ENCODE data around the gene XYLT1. TPM values are rescaled to one million over a fixed set of nuclear protein-coding genes. Genes with fewer than 3 reads are reported as not detected.
"Not testable (repeated sequence)": the region's sequence is repeated elsewhere in the genome, so short reads cannot be mapped to it uniquely, and the experiment has no call there.

The XYLT1 gene
- total and polyA plus RNA-seq, 5 donors, result 2.5 to 37.8 (median 11.7) TPM

DNA sequence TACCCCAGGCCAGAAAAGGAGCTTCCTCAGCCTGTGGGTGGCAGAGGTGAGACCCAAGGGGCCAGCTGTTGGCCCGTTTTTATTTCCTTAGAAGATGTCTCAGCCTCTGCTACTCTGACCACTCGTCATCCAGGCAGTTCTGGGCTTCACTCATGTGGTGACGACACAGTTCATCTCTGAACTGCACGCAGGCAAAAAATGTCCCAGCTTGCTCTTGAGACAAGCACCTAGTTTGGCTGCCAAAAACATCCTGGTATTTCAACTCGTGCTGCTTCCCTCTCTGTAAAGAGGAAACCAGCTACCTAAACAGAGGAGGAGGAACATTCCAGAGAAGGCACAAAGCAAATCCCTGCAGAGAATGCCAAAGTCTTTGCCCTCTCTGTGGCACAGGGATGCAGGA is 125.7 kb downstream of the XYLT1 start:
- peak overlapping the region; percentile 89 for H3K27ac ChIP-seq (ENCODE audit: low read length)
- peak; percentile 43 to 80 (median 64) for DNase-seq

DNA sequence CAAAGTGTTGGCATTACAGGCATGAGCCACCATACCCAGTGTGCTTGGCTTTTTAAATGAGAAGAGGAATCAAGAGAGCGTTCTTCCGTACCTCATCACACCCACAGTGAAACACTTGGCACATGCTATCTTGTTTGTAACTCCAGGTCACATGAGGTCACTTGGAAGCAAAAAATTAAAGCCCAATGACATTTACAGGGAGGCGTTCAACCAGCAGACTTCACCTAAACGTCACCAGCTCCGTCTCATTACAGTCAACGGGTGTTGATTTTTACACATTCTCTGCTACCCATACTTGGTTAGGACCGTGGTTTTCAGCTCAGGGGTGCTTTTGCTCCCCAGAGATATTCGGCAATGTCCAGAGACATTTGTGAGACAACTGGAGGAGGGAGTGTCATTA is 127.0 kb downstream of the XYLT1 start:
- Histone ChIP-seq H3K9me3 (ENCODE audit: control insufficient read depth, low read length) (no peaks in the 10 kb centered on the region), H3K4me1 (ENCODE audit: control insufficient read depth, insufficient read depth, low read length) (peaks cover 22% of the 10 kb centered on the region), H3K4me3 (ENCODE audit: low read length) (no peak overlapping the region), H3K27me3 (ENCODE audit: control insufficient read depth, insufficient read depth) (no peaks in the 10 kb centered on the region), H3K27ac (ENCODE audit: low read length) (peak overlapping the region; percentile 84)
- intact Hi-C loops (cut with DNase I), result loop anchor here in 1 of 4 donors (10.0 kb wide), 1 partner anchor 69 kb away; no protein-coding TSS in a partner anchor
- 38% methylated on average over 8 of the region's 8 CpGs for WGBS
- DNase-seq (no peak), ATAC-seq (peak; percentile 39)

More for the DNA sequence above, 125.7 kb downstream of the XYLT1 start:
- Histone ChIP-seq H3K4me1 (ENCODE audit: control insufficient read depth, insufficient read depth, low read length) (peaks cover 22% of the 10 kb centered on the region), H3K27me3 (ENCODE audit: control insufficient read depth, insufficient read depth) (no peaks in the 10 kb centered on the region), H3K4me3 (ENCODE audit: low read length) (no peak overlapping the region), H3K9me3 (ENCODE audit: control insufficient read depth, low read length) (no peaks in the 10 kb centered on the region)
- intact Hi-C loops (cut with DNase I), result loop anchor here in 1 of 4 donors (10.0 kb wide), 1 partner anchor 70 kb away; no protein-coding TSS in a partner anchor
- 24% methylated on average over 5 of the region's 5 CpGs for WGBS
- peak; percentile 55 to 64 for ATAC-seq

DNA sequence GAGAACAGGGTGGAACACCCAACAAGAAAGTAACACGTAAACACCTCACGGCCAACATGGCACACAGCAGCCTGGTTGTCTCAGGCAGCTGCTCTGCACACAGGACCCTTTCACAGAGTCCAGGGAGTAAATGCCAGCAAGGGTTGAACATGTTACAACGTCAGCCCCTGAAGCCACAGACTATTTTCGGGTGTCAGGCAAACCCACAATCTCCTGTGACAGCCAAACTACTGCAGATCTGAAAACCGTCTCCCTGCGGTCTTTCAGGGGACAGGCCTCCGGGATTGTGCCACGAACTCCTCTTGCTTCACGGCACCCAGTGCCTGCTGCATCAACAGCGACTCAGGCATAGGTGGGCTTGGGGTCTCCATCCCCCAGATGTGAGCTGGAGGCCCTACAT is 127.7 kb downstream of the XYLT1 start:
- Histone ChIP-seq H3K9me3 (ENCODE audit: control insufficient read depth, low read length) (no peaks in the 10 kb centered on the region), H3K27ac (ENCODE audit: low read length) (peak overlapping the region; percentile 84), H3K27me3 (ENCODE audit: control insufficient read depth, insufficient read depth) (no peaks in the 10 kb centered on the region), H3K4me3 (ENCODE audit: low read length) (no peak overlapping the region), H3K4me1 (ENCODE audit: control insufficient read depth, insufficient read depth, low read length) (peaks cover 20% of the 10 kb centered on the region)
- 72% methylated on average over 10 of the region's 10 CpGs for WGBS
- ATAC-seq, result peak in 1 of 2 donors; percentile 30
- intact Hi-C loops (cut with DNase I), result loop anchor here in 1 of 4 donors (10.0 kb wide), 1 partner anchor 68 kb away; no protein-coding TSS in a partner anchor
- no peak for DNase-seq

DNA sequence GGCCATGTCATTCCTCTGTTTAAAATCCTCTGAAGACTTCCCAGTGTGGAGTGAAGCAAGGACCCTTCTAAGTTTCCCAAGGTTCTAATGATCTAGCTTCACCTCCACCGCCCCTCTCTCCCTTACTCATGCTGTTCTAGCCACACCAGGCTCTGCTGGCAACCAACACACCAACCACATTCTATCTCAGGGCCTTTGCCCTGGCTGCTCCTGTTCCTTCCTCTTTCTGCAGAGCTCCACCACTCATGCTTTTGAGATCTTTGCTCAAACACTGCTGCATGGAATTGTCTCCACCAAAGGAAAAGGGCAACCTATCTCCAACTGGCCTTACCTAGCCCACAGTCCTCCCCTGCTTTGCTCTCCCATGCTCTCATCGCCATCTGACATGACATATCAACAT is 128.7 kb downstream of the XYLT1 start:
- intact Hi-C loops (cut with DNase I), result loop anchor here in 1 of 4 donors (10.0 kb wide), 1 partner anchor 67 kb away; no protein-coding TSS in a partner anchor
- 90% methylated on average over 2 of the region's 2 CpGs for WGBS

DNA sequence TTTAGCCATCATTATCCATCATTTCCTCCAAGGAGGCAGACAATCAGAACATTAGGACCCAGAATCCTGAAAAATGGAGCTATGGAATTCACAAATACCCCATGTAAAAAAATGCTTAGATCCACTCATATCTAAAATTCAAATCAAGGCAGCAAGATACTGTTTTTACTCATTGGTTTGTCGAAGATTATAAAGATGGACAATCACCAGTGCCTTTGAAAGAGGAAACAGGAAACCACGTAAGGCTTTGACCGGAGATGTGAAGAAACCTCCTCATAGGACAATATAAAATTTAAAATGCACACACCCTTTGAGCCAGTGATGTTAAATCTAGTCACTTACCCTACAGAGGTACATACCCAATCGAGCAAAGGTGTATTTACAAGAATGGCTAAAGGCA is 130.0 kb downstream of the XYLT1 start:
- intact Hi-C loops (cut with DNase I), result loop anchor here in 1 of 4 donors (10.0 kb wide), 1 partner anchor 66 kb away; no protein-coding TSS in a partner anchor
- H3K27me3 ChIP-seq (ENCODE audit: control insufficient read depth, insufficient read depth), result no peaks in the 10 kb centered on the region
- DNase-seq (no peak), ATAC-seq (no peak)
- H3K9me3 ChIP-seq (ENCODE audit: control insufficient read depth, low read length), result no peaks in the 10 kb centered on the region
- H3K4me1 ChIP-seq (ENCODE audit: control insufficient read depth, insufficient read depth, low read length), result peaks cover 9% of the 10 kb centered on the region
- H3K4me3 ChIP-seq (ENCODE audit: low read length), result no peak overlapping the region
- peak overlapping the region; percentile 8 for H3K27ac ChIP-seq (ENCODE audit: low read length)
- WGBS, result 71% methylated on average over 4 of the region's 4 CpGs

More for the DNA sequence above, 128.7 kb downstream of the XYLT1 start:
- ATAC-seq (no peak), DNase-seq (no peak)
- no peak overlapping the region for H3K4me3 ChIP-seq (ENCODE audit: low read length)
- no peak overlapping the region for H3K27ac ChIP-seq (ENCODE audit: low read length)
- no peaks in the 10 kb centered on the region for H3K27me3 ChIP-seq (ENCODE audit: control insufficient read depth, insufficient read depth)
- no peaks in the 10 kb centered on the region for H3K9me3 ChIP-seq (ENCODE audit: control insufficient read depth, low read length)
- H3K4me1 ChIP-seq (ENCODE audit: control insufficient read depth, insufficient read depth, low read length), result peaks cover 12% of the 10 kb centered on the region

DNA sequence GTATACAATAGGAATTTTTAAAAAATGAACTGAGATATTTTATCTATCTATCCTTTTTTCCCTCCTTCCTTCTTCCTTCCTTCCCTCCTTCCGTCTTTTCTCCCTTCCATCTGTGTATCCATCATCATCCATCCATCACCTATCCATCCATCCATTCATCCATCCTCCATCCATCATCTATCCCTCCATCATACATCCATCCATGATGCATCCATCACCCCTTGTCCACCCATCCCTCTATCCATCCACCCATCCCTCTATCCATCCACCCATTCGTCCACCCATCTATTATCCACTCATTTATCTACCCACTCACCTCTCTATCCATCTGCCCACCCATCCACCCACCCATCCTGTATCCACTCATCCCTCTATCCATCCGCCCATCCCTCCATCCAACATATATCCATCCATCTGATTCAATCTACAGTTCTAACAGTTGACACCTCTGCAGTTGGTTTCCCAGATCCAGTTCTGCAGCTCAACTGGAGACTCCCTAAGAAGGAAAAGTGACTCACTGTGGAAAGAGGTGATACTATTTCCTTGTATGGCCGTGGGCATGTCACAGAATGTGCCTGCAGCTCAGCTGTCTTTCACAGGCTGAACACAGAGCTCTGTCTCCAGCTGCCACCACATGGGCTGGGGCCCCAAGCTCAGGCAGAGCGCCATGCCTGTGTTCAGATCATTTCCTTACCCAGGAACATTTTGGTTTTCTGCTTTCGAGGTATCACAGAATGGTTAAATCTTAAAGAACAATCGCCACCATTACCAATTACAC is 130.8 kb downstream of the XYLT1 start:
- intact Hi-C loops (cut with DNase I), result loop anchor here in 1 of 4 donors (10.0 kb wide), 1 partner anchor 65 kb away; no protein-coding TSS in a partner anchor
- peaks cover 7% of the 10 kb centered on the region for H3K4me1 ChIP-seq (ENCODE audit: control insufficient read depth, insufficient read depth, low read length)
- H3K27me3 ChIP-seq (ENCODE audit: control insufficient read depth, insufficient read depth), result no peaks in the 10 kb centered on the region
- no peaks in the 10 kb centered on the region for H3K9me3 ChIP-seq (ENCODE audit: control insufficient read depth, low read length)
- ATAC-seq (peak; percentile 70 to 75), DNase-seq (peak in 2 of 3 donors; percentile 59 to 70)
- H3K4me3 ChIP-seq (ENCODE audit: low read length), result no peak overlapping the region
- whole genome bisulfite sequencing, result 69% methylated on average over 7 of the region's 7 CpGs
- peak overlapping the region; percentile 38 for H3K27ac ChIP-seq (ENCODE audit: low read length)

DNA sequence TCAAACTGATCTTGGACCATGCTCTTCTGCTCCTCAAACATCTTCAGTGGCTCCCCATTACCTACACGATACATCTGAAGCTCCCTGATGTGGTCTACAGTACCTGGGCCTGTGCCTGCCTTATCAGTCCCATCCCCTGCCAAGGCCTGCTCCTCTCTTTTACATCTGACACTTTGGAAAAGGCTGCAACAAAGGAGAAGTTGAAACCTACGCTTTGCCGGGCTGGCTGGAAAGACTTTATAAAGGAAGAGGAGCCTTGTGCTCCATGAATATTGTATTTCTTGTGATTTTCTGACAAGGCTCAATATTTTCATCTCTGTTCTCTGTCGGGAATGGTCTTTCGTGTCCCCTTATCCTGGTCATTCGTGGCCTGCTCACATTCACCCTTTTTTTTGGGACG is 132.5 kb downstream of the XYLT1 start:
- ATAC-seq (no peak), DNase-seq (no peak)
- Histone ChIP-seq H3K4me3 (ENCODE audit: low read length) (no peak overlapping the region), H3K4me1 (ENCODE audit: control insufficient read depth, insufficient read depth, low read length) (peaks cover 7% of the 10 kb centered on the region), H3K27me3 (ENCODE audit: control insufficient read depth, insufficient read depth) (no peaks in the 10 kb centered on the region), H3K9me3 (ENCODE audit: control insufficient read depth, low read length) (no peaks in the 10 kb centered on the region), H3K27ac (ENCODE audit: low read length) (no peak overlapping the region)
- 95% methylated on average over 7 of the region's 7 CpGs for WGBS
- intact Hi-C loops (cut with DNase I), result no loop called here

DNA sequence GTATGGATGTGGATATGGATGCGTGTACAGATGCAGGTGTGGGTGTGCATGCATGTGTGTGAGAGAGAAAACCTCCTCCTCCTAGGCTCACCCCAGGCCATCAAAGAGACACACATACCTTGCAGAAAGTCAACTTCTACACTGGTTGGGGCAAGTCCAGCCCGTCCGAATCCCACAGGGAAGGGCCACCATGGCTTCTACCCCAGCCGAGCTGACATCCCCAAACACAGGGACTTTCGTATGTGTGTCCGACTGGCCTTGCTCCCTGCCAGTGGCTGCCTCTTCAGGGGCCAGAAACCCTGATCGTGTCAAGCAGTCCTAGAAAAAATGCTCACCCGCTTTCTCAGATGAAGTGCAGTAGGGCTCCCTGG is 134.2 kb downstream of the XYLT1 start:
- no peaks in the 10 kb centered on the region for H3K9me3 ChIP-seq (ENCODE audit: control insufficient read depth, low read length)
- no peak for DNase-seq
- H3K27ac ChIP-seq (ENCODE audit: low read length), result no peak overlapping the region
- 89% methylated on average over 8 of the region's 8 CpGs for WGBS
- no peak for ATAC-seq
- intact Hi-C loops (cut with DNase I), result no loop called here
- H3K4me1 ChIP-seq (ENCODE audit: control insufficient read depth, insufficient read depth, low read length), result no peaks in the 10 kb centered on the region
- no peak overlapping the region for H3K4me3 ChIP-seq (ENCODE audit: low read length)
- no peaks in the 10 kb centered on the region for H3K27me3 ChIP-seq (ENCODE audit: control insufficient read depth, insufficient read depth)

DNA sequence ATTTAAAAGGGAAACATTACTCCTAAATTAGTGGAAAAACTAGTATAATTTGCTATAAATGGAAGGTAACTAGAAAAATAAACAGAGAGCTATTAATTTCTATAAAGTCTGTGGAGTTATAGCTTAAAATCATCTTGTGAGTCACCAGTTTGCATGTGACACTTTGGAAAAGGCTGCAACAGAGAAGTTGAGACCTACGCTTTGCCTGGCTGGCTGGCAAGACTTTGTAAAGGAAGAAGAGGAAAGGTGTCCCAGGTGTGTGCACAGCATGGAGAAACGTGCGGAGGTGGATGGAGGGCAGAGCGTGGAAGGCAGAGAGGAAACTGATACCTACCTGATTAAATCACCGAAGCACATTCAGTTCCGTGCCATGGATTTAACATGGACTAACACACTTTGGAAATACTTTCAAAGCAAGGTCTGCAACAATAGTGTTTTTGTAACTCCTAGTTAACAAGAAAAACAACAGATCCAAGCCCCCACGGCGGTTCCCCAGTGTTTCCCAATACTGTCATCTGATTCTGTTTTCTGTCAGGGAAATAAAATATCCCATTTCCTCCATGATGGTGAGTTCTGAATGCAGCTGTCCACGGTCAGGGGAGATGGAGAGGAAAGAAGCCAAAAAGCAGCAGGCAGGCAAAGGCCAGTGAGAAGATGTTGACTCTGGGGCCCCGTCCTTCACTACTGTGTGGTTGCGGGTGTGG is 134.8 kb downstream of the XYLT1 start:
- Histone ChIP-seq H3K4me1 (ENCODE audit: control insufficient read depth, insufficient read depth, low read length) (no peaks in the 10 kb centered on the region), H3K27me3 (ENCODE audit: control insufficient read depth, insufficient read depth) (no peaks in the 10 kb centered on the region), H3K9me3 (ENCODE audit: control insufficient read depth, low read length) (no peaks in the 10 kb centered on the region), H3K4me3 (ENCODE audit: low read length) (no peak overlapping the region), H3K27ac (ENCODE audit: low read length) (no peak overlapping the region)
- DNase-seq, result no peak
- intact Hi-C loops (cut with DNase I), result no loop called here
- 61% methylated on average over 11 of the region's 11 CpGs for WGBS
- no peak for ATAC-seq

DNA sequence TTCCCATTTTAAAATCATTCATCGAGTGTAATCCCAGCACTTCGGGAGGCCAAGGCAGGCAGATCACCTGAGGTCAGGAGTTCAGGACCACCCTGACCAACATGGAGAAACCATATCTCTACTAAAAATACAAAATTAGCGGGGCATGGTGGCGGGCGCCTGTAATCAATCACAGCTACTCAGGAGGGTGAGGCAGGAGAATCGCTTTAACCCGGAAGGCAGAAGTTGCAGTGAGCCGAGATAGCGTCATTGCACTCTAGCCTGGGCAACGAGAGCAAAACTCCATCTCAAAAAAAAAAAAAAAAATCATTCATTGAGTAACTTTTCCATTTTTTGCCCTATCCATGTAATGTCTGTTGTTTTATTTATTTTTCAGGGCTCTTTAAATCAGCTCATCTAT is 135.4 kb downstream of the XYLT1 start:
- H3K9me3 ChIP-seq (ENCODE audit: control insufficient read depth, low read length); H3K27ac ChIP-seq (ENCODE audit: low read length); intact Hi-C loops (cut with DNase I); H3K4me1 ChIP-seq (ENCODE audit: control insufficient read depth, insufficient read depth, low read length); H3K27me3 ChIP-seq (ENCODE audit: control insufficient read depth, insufficient read depth); DNase-seq; H3K4me3 ChIP-seq (ENCODE audit: low read length); ATAC-seq: not testable (repeated sequence)
- 72% methylated on average over 10 of the region's 10 CpGs for WGBS

DNA sequence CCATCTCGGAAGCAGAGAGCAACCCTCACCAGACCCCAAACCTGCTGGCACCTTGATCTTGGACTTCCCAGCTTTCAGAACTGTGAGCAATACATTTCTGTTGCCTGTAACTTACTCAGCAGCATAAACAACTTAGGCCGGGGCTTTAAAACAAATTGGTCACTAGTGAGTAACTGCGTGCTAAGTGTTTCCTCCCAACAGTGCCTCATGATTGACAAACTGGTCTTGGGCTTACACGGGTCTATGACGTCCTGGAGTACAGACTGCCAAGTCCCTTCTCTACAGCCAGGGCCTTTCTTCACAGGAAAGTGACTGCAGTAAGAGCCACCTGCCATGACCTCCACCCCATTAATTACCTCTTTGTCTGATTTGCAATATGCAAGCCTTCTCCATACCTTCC is 136.7 kb downstream of the XYLT1 start:
- ATAC-seq, result peak; percentile 42 to 58
- Histone ChIP-seq H3K27me3 (ENCODE audit: control insufficient read depth, insufficient read depth) (no peaks in the 10 kb centered on the region), H3K9me3 (ENCODE audit: control insufficient read depth, low read length) (no peaks in the 10 kb centered on the region), H3K4me1 (ENCODE audit: control insufficient read depth, insufficient read depth, low read length) (peaks cover 3% of the 10 kb centered on the region), H3K27ac (ENCODE audit: low read length) (peak overlapping the region; percentile 26), H3K4me3 (ENCODE audit: low read length) (no peak overlapping the region)
- intact Hi-C loops (cut with DNase I), result no loop called here
- WGBS, result 55% methylated on average over 5 of the region's 5 CpGs
- DNase-seq, result peak in 1 of 3 donors; percentile 57
